Kidney (tissue), 14 donors: Measurements from ENCODE around the gene ZBTB7C. TPM values are rescaled to one million over a fixed set of nuclear protein-coding genes. Genes with fewer than 3 reads are reported as not detected.

Experiments
- DNase-seq, 5 donors: peaks; one replicate each; pipeline ENCODE4 v3.0.0-alpha.2; 2013 to 2020
- FAIRE-seq: peaks from 2 replicates; lab custom pipeline; 2012; peaks lifted over from hg19 to GRCh38; lab: Jason Lieb, UNC
- H3K27ac ChIP-seq, 2 donors: one replicate each; pipeline ENCODE4 v1.7.0; 2013; ENCODE audit warnings: low read depth in 2 of 2, low read length in 2 of 2, inconsistent platforms in 1 of 2
- H3K27me3 ChIP-seq: one replicate; pipeline ENCODE4 v1.7.1; 2013; ENCODE audit warnings: low read length, inconsistent platforms; ENCODE audit not compliant: control insufficient read depth, insufficient read depth
- H3K36me3 ChIP-seq, 3 donors: one replicate each; pipeline versions ENCODE4 v1.7.0 to v1.7.1; 2013; ENCODE audit warnings: low read length in 3 of 3, control low read depth in 1 of 3, inconsistent platforms in 1 of 3; ENCODE audit not compliant: insufficient read depth in 3 of 3, control insufficient read depth in 2 of 3
- H3K4me1 ChIP-seq, 3 donors: one replicate each; pipeline versions ENCODE4 v1.7.0 to v1.7.1; 2013; ENCODE audit warnings: low read length in 3 of 3, inconsistent platforms in 1 of 3, low read depth in 1 of 3; ENCODE audit not compliant: control insufficient read depth in 2 of 3, insufficient read depth in 2 of 3
- H3K4me3 ChIP-seq, 3 donors: one replicate each; pipeline versions ENCODE4 v1.7.0 to v1.8.1; 2013; ENCODE audit warnings: low read length in 3 of 3, control low read depth in 1 of 3, inconsistent platforms in 1 of 3
- H3K9ac ChIP-seq, 3 donors: one replicate each; pipeline versions ENCODE4 v1.7.0 to v1.7.1; 2013; ENCODE audit warnings: low read length in 3 of 3, control low read depth in 1 of 3, inconsistent platforms in 1 of 3
- H3K9me3 ChIP-seq, 3 donors: one replicate each; pipeline versions ENCODE4 v1.7.0 to v1.7.1; 2013; ENCODE audit warnings: low read length in 3 of 3, control low read depth in 1 of 3, inconsistent platforms in 1 of 3; ENCODE audit not compliant: control insufficient read depth in 2 of 3, insufficient read depth in 1 of 3
- CTCF ChIP-seq: IDR thresholded peaks from 3 replicates; pipeline ENCODE4 v1.5.1; 2012; ENCODE audit warnings: mild to moderate bottlenecking, moderate library complexity, borderline replicate concordance; ENCODE audit not compliant: insufficient read depth; ENCODE audit errors: extremely low read depth
- intact Hi-C: fragments of 100-400 bp; cut with DNase I; formaldehyde crosslinking; loops from one replicate; pipeline ENCODE4 v1.11.1; 2022
- polyA plus RNA-seq: library from polyadenylated mRNA; stranded (reverse); fragments of 350-450 nt; fragmentation: Illumina TruSeq; extraction: RNeasy Lipid Tissue Mini Kit (QIAGEN cat#74804); gene quantifications from one replicate; pipeline ENCODE4 v1.2.3, GENCODE V29; 2014; ENCODE audit warnings: low read depth, low replicate concordance; ENCODE audit not compliant: insufficient read depth
- total RNA-seq: library from RNA; stranded (reverse); fragmentation: NEBNext Ultra II Directional; extraction: Animal tissue kit (Norgen Biotek cat#: 25700); gene quantifications from one replicate; pipeline ENCODE4 v1.2.1, GENCODE V29; 2021
- donor health status: control.
- donor health status: control.
- donor health status: control.
- donor health status: control.
- donor health status: control.
- donor health status: DM: yes; HTN: yes; CAD: no.
- donor health status: Normal renal cell carcinoma (clear cell type).

The ZBTB7C gene
- total and polyA plus RNA-seq, 2 donors from 2014 or later = 1.8 to 13.8 TPM

DNA sequence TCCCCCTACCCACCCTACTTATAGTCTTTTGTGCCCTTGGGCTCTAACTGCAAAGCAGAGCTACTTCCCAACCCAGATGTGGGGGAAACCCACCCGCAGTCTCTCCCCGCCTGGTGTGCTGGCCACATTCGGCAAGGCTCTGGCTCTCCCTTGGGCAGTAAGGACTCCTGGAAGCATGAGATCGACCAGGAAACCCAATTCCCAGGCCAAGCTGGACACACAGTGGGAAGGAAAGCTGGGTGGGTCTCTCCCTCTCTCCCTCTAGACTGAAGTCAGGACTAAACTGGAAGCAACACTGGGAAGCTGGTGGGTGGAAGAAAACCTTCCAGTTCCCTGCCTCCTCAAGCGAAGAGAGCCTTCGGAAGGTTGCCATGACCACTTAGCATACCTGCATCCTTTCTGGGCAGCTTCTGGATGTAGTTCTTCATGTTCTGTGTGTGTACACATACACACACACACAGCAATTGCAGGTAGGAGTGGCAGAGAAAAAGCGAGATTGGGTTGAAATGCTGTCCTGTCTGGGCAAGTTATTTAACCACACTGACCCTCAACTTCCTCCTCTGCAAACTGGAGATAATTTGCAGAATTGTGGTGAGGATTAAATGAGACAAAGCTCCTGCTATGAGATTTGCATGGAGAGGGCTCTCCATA, 33.9 kb downstream of the ZBTB7C start:
- no peak for TF ChIP-seq CTCF
- Histone ChIP-seq H3K27ac (no peak overlapping the region), H3K36me3 (no peaks in the 10 kb centered on the region), H3K9me3 (no peaks in the 10 kb centered on the region), H3K4me1 (no peaks in the 10 kb centered on the region), H3K27me3 (no peaks in the 10 kb centered on the region), H3K9ac (no peak overlapping the region), H3K4me3 (no peak overlapping the region)
- peak in 3 of 5 donors; percentile 22 to 31 (median 24) for DNase-seq
- FAIRE-seq = no peak
- intact Hi-C loops = no loop called here

DNA sequence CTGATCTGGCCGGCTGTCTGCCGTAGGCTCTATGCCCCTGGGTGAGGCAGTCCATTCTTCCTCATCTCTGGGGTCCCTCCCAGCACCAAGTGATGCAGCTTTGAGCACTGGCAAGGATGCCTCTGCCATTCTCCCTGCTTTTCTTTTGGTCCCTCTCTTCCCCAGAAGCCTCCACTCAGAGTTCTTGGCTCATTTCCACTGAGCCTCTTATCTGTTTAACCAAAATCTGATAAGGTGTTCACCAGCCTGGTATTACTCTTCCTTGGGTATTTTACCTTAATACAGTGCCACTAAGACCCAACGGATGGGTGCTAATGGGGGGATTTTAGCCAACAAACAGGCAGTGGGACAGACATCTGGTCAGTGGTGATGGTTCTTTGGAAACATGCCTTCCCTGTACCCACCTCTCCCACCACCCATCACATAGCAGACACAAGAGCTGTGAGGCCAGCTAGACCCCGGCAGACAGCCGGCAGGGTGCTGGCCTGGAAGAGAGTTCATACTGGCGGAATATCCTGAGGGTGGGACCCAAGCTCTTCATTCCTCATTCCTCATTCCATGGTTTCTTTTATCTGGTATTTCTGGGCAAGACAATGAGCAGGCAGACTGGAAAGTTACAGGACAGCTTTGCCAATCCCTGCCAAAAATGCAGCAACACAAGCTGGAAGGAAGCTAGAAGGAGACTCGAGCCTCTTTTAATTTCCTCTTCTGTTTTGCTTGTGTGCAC, 34.6 kb downstream of the ZBTB7C start:
- DNase-seq (peak in 1 of 5 donors; percentile 16), FAIRE-seq (no peak)
- TF ChIP-seq CTCF = no peak

DNA sequence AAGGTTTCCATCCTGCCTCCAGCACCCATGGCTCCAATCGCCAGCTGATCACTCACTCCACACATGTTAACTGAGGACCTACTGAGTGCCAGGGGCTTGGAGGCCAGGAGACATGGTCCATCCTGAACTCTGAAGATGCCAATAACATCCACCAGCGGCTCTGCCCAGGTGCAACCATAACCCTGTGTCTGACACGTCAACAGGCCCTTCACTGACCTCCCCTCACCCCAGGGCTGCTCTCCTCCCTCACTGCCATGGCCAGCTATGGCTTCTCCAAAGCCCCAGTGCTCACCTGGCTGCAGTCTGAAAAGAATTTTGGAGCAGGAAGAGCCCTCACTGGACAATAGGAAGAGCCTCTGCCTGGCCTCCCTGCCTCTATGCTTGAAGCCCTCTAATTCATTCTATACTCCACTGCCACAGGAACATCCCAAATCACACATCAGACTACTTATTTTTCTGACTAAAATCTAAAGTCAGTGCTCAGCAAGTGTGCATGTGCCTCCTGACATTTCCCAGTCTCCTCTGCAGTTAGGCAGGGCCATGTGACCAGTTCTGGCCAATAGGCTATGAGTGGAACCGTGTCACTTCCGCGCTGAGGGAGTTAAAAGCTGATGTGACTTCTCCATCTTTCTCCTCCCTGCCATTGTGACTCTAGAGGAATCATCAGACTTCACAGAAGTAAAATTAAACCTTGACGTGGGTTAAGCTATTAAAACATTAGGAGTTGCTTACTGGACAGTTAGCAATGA, 37.2 kb downstream of the ZBTB7C start:
- H3K9ac ChIP-seq = no peak overlapping the region

More for the DNA sequence above, 34.6 kb downstream of the ZBTB7C start:
- Histone ChIP-seq H3K9me3 (no peaks in the 10 kb centered on the region), H3K27me3 (no peaks in the 10 kb centered on the region), H3K4me3 (no peak overlapping the region), H3K27ac (no peak overlapping the region), H3K36me3 (no peaks in the 10 kb centered on the region), H3K9ac (no peak overlapping the region), H3K4me1 (no peaks in the 10 kb centered on the region)
- intact Hi-C loops = no loop called here

More for the DNA sequence above, 37.2 kb downstream of the ZBTB7C start:
- no peak overlapping the region for H3K4me3 ChIP-seq
- FAIRE-seq (no peak), DNase-seq (peak in 2 of 5 donors; percentile 2 to 21)
- no peaks in the 10 kb centered on the region for H3K9me3 ChIP-seq
- H3K27me3 ChIP-seq = no peaks in the 10 kb centered on the region
- H3K27ac ChIP-seq = no peak overlapping the region
- no peak for TF ChIP-seq CTCF
- no peaks in the 10 kb centered on the region for H3K36me3 ChIP-seq
- intact Hi-C loops = no loop called here
- H3K4me1 ChIP-seq = no peaks in the 10 kb centered on the region
